IMR-90 (cell line): ENCODE data around the gene PBX3. TPM values are rescaled to one million over a fixed set of nuclear protein-coding genes. Genes with fewer than 3 reads are reported as not detected.

Source experiments
- ATAC-seq: fragments of 200-7000 bp; cut with Tn5 transposase; 2 replicates; pipeline ENCODE4 v1.9.1; 2020; ENCODE audit warnings: low read depth, mild to moderate bottlenecking, moderate library complexity
- BruUV-seq: library from RNA; stranded (reverse); fragments of 400-500 nt; replicated peaks from 2 replicates; lab custom pipeline; 2021; lab: Mats Ljungman, UMichigan
- CTCF ChIA-PET: fragments of 300-600 bp; formaldehyde crosslinking; extraction: SDS; loops from one replicate; lab custom pipeline; 2021; ENCODE audit warnings: antibody characterized with exemption; lab: Yijun Ruan, JAX
- POLR2A ChIA-PET: fragments of 300-600 bp; sonication (Branson Sonifier 250); formaldehyde crosslinking; loops from one replicate; lab custom pipeline; 2022; ENCODE audit warnings: antibody characterized with exemption; ENCODE audit not compliant: unreplicated experiment; lab: Charles Lee
- DNase-seq: peaks from one replicate; pipeline ENCODE4 v3.0.0; 2013
- H2AFZ ChIP-seq: replicated peaks from 2 replicates; pipeline ENCODE3; 2013; ENCODE audit warnings: low read length, mild to moderate bottlenecking; ENCODE audit not compliant: poor library complexity
- H2AK5ac ChIP-seq: 2 replicates; pipeline ENCODE4 v1.6.1; 2013; ENCODE audit warnings: low read depth, low read length, inconsistent platforms
- H2AK9ac ChIP-seq: replicated peaks from 2 replicates; pipeline ENCODE3; 2013; ENCODE audit warnings: mild to moderate bottlenecking, low read depth, low read length, moderate library complexity; ENCODE audit not compliant: poor library complexity
- H2BK120ac ChIP-seq: 2 replicates; pipeline ENCODE4 v1.6.1; 2013; ENCODE audit warnings: low read depth, low read length, inconsistent platforms
- H2BK15ac ChIP-seq: 3 replicates; pipeline ENCODE4 v1.6.1; 2013; ENCODE audit warnings: low read depth, low read length, inconsistent platforms
- H2BK20ac ChIP-seq: 2 replicates; pipeline ENCODE4 v1.6.1; 2013; ENCODE audit warnings: low read depth, mild to moderate bottlenecking, inconsistent platforms, low read length, moderate library complexity
- H2BK5ac ChIP-seq: 2 replicates; pipeline ENCODE4 v1.6.1; 2013; ENCODE audit warnings: mild to moderate bottlenecking, low read depth, low read length, inconsistent platforms; ENCODE audit not compliant: poor library complexity, severe bottlenecking
- H3K14ac ChIP-seq: replicated peaks from 2 replicates; pipeline ENCODE4 v1.6.1; 2013; ENCODE audit warnings: low read depth, low read length, inconsistent platforms
- H3K18ac ChIP-seq: 2 replicates; pipeline ENCODE4 v1.6.1; 2013; ENCODE audit warnings: low read depth, low read length, control low read depth
- H3K23ac ChIP-seq: 2 replicates; pipeline ENCODE4 v1.6.1; 2013; ENCODE audit warnings: low read depth, low read length, inconsistent platforms
- H3K27ac ChIP-seq: 2 replicates; pipeline ENCODE4 v1.5.1; 2013; ENCODE audit warnings: mild to moderate bottlenecking, control low read depth, low read length; ENCODE audit not compliant: insufficient read depth
- H3K27me3 ChIP-seq: 2 replicates; pipeline ENCODE4 v1.6.1; 2013; ENCODE audit warnings: low read length; ENCODE audit not compliant: control insufficient read depth, insufficient read depth
- H3K36me3 ChIP-seq: 2 replicates; pipeline ENCODE4 v1.6.1; 2013; ENCODE audit warnings: low read length, mixed read lengths; ENCODE audit not compliant: control insufficient read depth, insufficient read depth
- H3K4ac ChIP-seq: 2 replicates; pipeline ENCODE4 v1.6.1; 2013; ENCODE audit warnings: low read depth, low read length, inconsistent platforms
- H3K4me1 ChIP-seq: 2 replicates; pipeline ENCODE4 v1.6.1; 2013; ENCODE audit warnings: low read length, mixed read lengths; ENCODE audit not compliant: control insufficient read depth, insufficient read depth
- H3K4me2 ChIP-seq: 2 replicates; pipeline ENCODE4 v1.6.1; 2013; ENCODE audit warnings: low read depth, mild to moderate bottlenecking, control low read depth, low read length, moderate library complexity
- H3K4me3 ChIP-seq: 2 replicates; pipeline ENCODE4 v1.5.1; 2013; ENCODE audit warnings: low read depth, mild to moderate bottlenecking, control low read depth, low read length, moderate library complexity; ENCODE audit not compliant: insufficient read depth
- H3K56ac ChIP-seq: 2 replicates; pipeline ENCODE4 v1.6.1; 2013; ENCODE audit warnings: low read length, inconsistent platforms; ENCODE audit not compliant: insufficient read depth; ENCODE audit errors: extremely low read depth
- H3K79me1 ChIP-seq, 2 experiments: 2 replicates each; pipeline ENCODE4 v1.6.1; 2013; ENCODE audit warnings: low read length in 2 of 2, inconsistent platforms in 1 of 2, low read depth in 1 of 2
- H3K9ac ChIP-seq: 2 replicates; pipeline ENCODE4 v1.6.1; 2013; ENCODE audit warnings: low read depth, low read length, control low read depth
- H3K9me1 ChIP-seq: 2 replicates; pipeline ENCODE4 v1.6.1; 2013; ENCODE audit warnings: low read length, inconsistent platforms; ENCODE audit not compliant: insufficient read depth
- H3K9me3 ChIP-seq: 2 replicates; pipeline ENCODE4 v1.6.1; 2013; ENCODE audit warnings: low read length; ENCODE audit not compliant: control insufficient read depth, insufficient read depth
- H4K20me1 ChIP-seq: 2 replicates; pipeline ENCODE4 v1.6.1; 2013; ENCODE audit warnings: low read length, inconsistent platforms; ENCODE audit not compliant: insufficient read depth
- H4K5ac ChIP-seq: 2 replicates; pipeline ENCODE4 v1.6.1; 2013; ENCODE audit warnings: mild to moderate bottlenecking, low read depth, low read length, control low read depth
- H4K8ac ChIP-seq, 2 experiments: 2 replicates each; pipeline ENCODE4 v1.6.1; 2013; ENCODE audit warnings: low read depth in 2 of 2, low read length in 2 of 2, control low read depth in 1 of 2, inconsistent platforms in 1 of 2
- H4K91ac ChIP-seq: 2 replicates; pipeline ENCODE4 v1.6.1; 2013; ENCODE audit warnings: low read depth, low read length, inconsistent platforms; ENCODE audit not compliant: insufficient read depth
- CHD1 ChIP-seq: IDR thresholded peaks from 2 replicates; pipeline ENCODE4 v1.6.1; 2012; ENCODE audit warnings: low read depth, low read length, improper control_type of control experiment
- CTCF ChIP-seq: conservative IDR thresholded peaks from 2 replicates; pipeline ENCODE4 v1.5.1; 2012; ENCODE audit warnings: mild to moderate bottlenecking, low read depth, low read length, improper control_type of control experiment
- ELK1 ChIP-seq: fragments of 150-350 bp; IDR thresholded peaks from 2 replicates; pipeline ENCODE4 v1.6.1; 2016; ENCODE audit warnings: low read depth, mild to moderate bottlenecking, low read length, moderate library complexity, borderline replicate concordance
- FOS ChIP-seq: fragments of 150-350 bp; IDR thresholded peaks from 2 replicates; pipeline ENCODE4 v1.6.1; 2016; ENCODE audit warnings: low read depth, low read length
- MAFK ChIP-seq: IDR thresholded peaks from 2 replicates; pipeline ENCODE4 v1.6.1; 2012; ENCODE audit warnings: low read depth, low read length, improper control_type of control experiment
- MAZ ChIP-seq: IDR thresholded peaks from 2 replicates; pipeline ENCODE4 v1.6.1; 2012; ENCODE audit warnings: low read depth, mild to moderate bottlenecking, low read length, improper control_type of control experiment, moderate library complexity, borderline replicate concordance
- MXI1 ChIP-seq: IDR thresholded peaks from 2 replicates; pipeline ENCODE4 v1.6.1; 2012; ENCODE audit warnings: low read depth, mild to moderate bottlenecking, low read length, moderate library complexity, borderline replicate concordance
- POLR2A ChIP-seq: IDR thresholded peaks from 2 replicates; pipeline ENCODE4 v1.6.1; 2012; ENCODE audit warnings: mild to moderate bottlenecking, low read depth, low read length
- RAD21 ChIP-seq: IDR thresholded peaks from 2 replicates; pipeline ENCODE4 v1.6.1; 2012; ENCODE audit warnings: low read length, improper control_type of control experiment
- RCOR1 ChIP-seq: IDR thresholded peaks from 2 replicates; pipeline ENCODE4 v1.6.1; 2012; ENCODE audit warnings: mild to moderate bottlenecking, low read length, improper control_type of control experiment; ENCODE audit not compliant: insufficient replicate concordance
- RFX5 ChIP-seq: IDR thresholded peaks from 2 replicates; pipeline ENCODE4 v1.8.0; 2012; ENCODE audit warnings: low read depth, mild to moderate bottlenecking, low read length, moderate library complexity
- SMC3 ChIP-seq: fragments of 150-350 bp; IDR thresholded peaks from 2 replicates; pipeline ENCODE4 v1.6.1; 2016; ENCODE audit warnings: low read depth, mild to moderate bottlenecking, antibody characterized with exemption, low read length, moderate library complexity
- USF2 ChIP-seq: fragments of 150-350 bp; IDR thresholded peaks from 2 replicates; pipeline ENCODE4 v1.6.1; 2017; ENCODE audit warnings: mild to moderate bottlenecking, antibody characterized with exemption, low read length, low read depth
- WGBS, 2 experiments: methylation state at CpG; one replicate each; pipeline versions ENCODE4 v1.1.5 to v1.1.7; 2013; ENCODE audit warnings: missing lambda C conversion rate in 2 of 2; ENCODE audit not compliant: insufficient read length in 1 of 2; ENCODE audit errors: extremely low coverage in 2 of 2; 5-methylcytosine and 5-hydroxymethylcytosine counted together
- dilution Hi-C: fragments of 300-500 bp; cut with HindIII; formaldehyde crosslinking; loops from one replicate; pipeline ENCODE4 v1.14.3; 2018; ENCODE audit warnings: low sequenced_read_pairs; ENCODE audit not compliant: unreplicated experiment
- in situ Hi-C: fragments of 300-500 bp; cut with MboI; formaldehyde crosslinking; loops from 3 replicates; pipeline ENCODE4 v1.14.3; 2019; ENCODE audit warnings: low sequenced_read_pairs, inconsistent platforms, mixed read lengths
- intact Hi-C: fragments of 100-400 bp; cut with micrococcal nuclease; formaldehyde crosslinking; loops from 2 replicates; pipeline ENCODE4 v1.10.0; 2022
- polyA plus RNA-seq, 3 experiments: library from polyadenylated mRNA; depleted of rRNA; stranded (reverse); fragments of >200 nt; gene quantifications; 2 replicates each; pipeline ENCODE4 v1.2.3, GENCODE V29; 2012; ENCODE audit warnings: low replicate concordance in 1 of 3
- total RNA-seq: library from RNA; depleted of rRNA; stranded (reverse); fragments of >200 nt; gene quantifications from 2 replicates; pipeline ENCODE4 v1.2.3, GENCODE V29; 2012

PBX3 gene
- total and polyA plus RNA-seq, 2 of the 4 experiments (the other 2 are of a cell fraction): 12.0 to 15.6 TPM

GRCh38 chr9:125974705-125975104 lies 227.5 kb downstream of the PBX3 start:
- in situ Hi-C loops (no loop called here), dilution Hi-C loops (no loop called here), intact Hi-C loops (no loop called here)

More at GRCh38 chr9:125974705-125975104, 227.5 kb downstream of the PBX3 start:
- ChIA-PET POLR2A (no interaction called here), CTCF (no interaction called here)
- Histone ChIP-seq H4K8ac (no peak overlapping the region), H3K36me3 (no peaks in the 10 kb centered on the region), H3K14ac (no peak overlapping the region), H2AK9ac (no peak overlapping the region), H3K18ac (no peak overlapping the region), H2BK15ac (no peak overlapping the region), H3K27ac (no peak overlapping the region), H3K4me2 (no peak overlapping the region), H2AK5ac (no peak overlapping the region), H3K9me1 (no peaks in the 10 kb centered on the region), H3K9ac (no peak overlapping the region), H3K9me3 (no peaks in the 10 kb centered on the region), H4K20me1 (no peaks in the 10 kb centered on the region; the same call in 1 of the 2 replicates), H3K4me3 (no peak overlapping the region), H2AFZ (no peak overlapping the region), H4K91ac (no peak overlapping the region), H3K79me1 (no peaks in the 10 kb centered on the region), H3K23ac (no peak overlapping the region; the same call in 1 of the 2 replicates), H2BK120ac (no peak overlapping the region), H2BK5ac (no peak overlapping the region), H3K4ac (no peak overlapping the region), H3K56ac (no peak overlapping the region), H4K5ac (no peak overlapping the region), H2BK20ac (no peak overlapping the region), H3K4me1 (no peaks in the 10 kb centered on the region), H3K27me3 (peaks cover 4% of the 10 kb centered on the region)
- DNase-seq (no peak), ATAC-seq (no peak)
- BruUV-seq: no TSS peak
- no CpG with 5 or more reads among the region's 4 CpGs for WGBS, 2 experiments
- no peak for TF ChIP-seq CTCF
- no peak for TF ChIP-seq MAZ
- no peak for TF ChIP-seq SMC3
- TF ChIP-seq RAD21: no peak
- no peak for TF ChIP-seq FOS
- no peak for TF ChIP-seq RCOR1
- no peak for TF ChIP-seq CHD1
- TF ChIP-seq RFX5: no peak
- TF ChIP-seq ELK1: no peak
- no peak for TF ChIP-seq MXI1
- no peak for TF ChIP-seq USF2
- TF ChIP-seq MAFK: no peak
- TF ChIP-seq POLR2A: no peak
